GM23248 (cell line): ENCODE results near the gene CASP7.

Experiments used
- EZH2 ChIP-seq: fragments of 200-600 bp; sonication (generic); IDR thresholded peaks from 2 replicates; pipeline ENCODE4 v1.6.1; 2018; ENCODE audit warnings: antibody characterized with exemption, mild to moderate bottlenecking; ENCODE audit not compliant: insufficient read depth, poor library complexity, severe bottlenecking
- EZH2phosphoT487 ChIP-seq: fragments of 200-600 bp; sonication (generic); IDR thresholded peaks from 2 replicates; pipeline ENCODE4 v1.6.1; 2018; ENCODE audit warnings: antibody characterized with exemption, moderate library complexity, mild to moderate bottlenecking, low read depth; ENCODE audit not compliant: insufficient read depth

- no peak for TF ChIP-seq EZH2
- no peak for TF ChIP-seq EZH2phosphoT487
Observed at GRCh38 chr10:113732966-113733365, 53.3 kb downstream of the CASP7 start.
